Measurements from ENCODE around the gene MRPL28. TPM values are rescaled to one million over a fixed set of nuclear protein-coding genes. Genes with fewer than 3 reads are reported as not detected.
"Not testable (repeated sequence)": the region's sequence is repeated elsewhere in the genome, so short reads cannot be mapped to it uniquely, and the experiment has no call there.

MRPL28 gene
- total RNA-seq, 1 donor from 2014 or later: 82.2 TPM

DNA sequence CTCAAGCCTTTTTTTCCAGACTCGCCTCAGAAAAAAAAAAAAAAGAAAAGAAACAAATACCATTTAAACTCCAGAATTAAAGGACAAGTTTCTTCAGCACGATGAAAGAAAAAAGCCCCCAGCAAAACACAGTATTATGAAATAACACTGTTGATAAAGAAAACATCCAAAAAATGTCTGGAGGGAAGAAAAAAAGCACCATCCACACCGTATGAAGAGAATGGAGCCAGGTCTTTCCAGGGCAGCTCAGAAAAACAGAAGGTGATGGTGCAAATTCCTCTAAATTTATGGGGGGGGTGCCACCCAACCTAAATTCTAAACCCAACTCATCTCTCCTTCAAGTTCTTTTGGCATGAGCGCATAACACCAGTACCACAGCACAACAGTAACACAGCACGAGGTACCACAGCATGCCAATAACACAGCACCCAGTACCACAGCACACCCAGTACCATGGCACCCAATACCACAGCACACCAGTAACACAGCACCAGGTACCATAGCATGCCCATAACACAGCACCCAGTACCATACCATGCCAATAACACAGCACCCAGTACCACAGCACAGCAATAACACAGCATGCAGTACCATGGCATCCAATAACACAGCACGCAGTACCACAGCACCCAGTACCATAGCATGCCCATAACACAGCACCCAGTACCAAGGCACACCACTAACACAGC is 36.8 kb downstream of the MRPL28 start:
- Histone ChIP-seq H4K20me1 (ENCODE audit: low read depth) (peaks cover 46% of the 10 kb centered on the region), H3K27ac (no peak overlapping the region), H3K9ac (no peak overlapping the region), H3K27me3 (no peaks in the 10 kb centered on the region), H3K36me3 (no peaks in the 10 kb centered on the region), H3K4me2 (no peak overlapping the region), H3K4me3 (no peak overlapping the region), H3K4me1 (peaks cover 3% of the 10 kb centered on the region), H3F3A (ENCODE audit: low read depth) (peaks cover 17% of the 10 kb centered on the region), H2AFZ (replicated peaks) (no peak overlapping the region), H3K79me2 (ENCODE audit: low read depth) (peaks cover 96% of the 10 kb centered on the region), H3K9me3 (ENCODE audit: low read depth) (no peaks in the 10 kb centered on the region)
- H3K36me3 Mint-ChIP-seq: peaks cover 3% of the 10 kb centered on the region
- H3K4me3 Mint-ChIP-seq: no peak overlapping the region
- no peaks in the 10 kb centered on the region for H3K9me3 Mint-ChIP-seq
- peaks cover 2% of the 10 kb centered on the region for H3K27me3 Mint-ChIP-seq (ENCODE audit: insufficient read depth, low read depth)
- peaks cover 24% of the 10 kb centered on the region for H3K4me1 Mint-ChIP-seq
- no peak for DNase-seq (ENCODE audit: low spot score)
- TF ChIP-seq EZH2 (IDR thresholded peaks at IDR 0.05) (no peak), EZH2phosphoT487 (IDR thresholded peaks at IDR 0.05) (no peak)
- TF ChIP-seq, protein P1, sequence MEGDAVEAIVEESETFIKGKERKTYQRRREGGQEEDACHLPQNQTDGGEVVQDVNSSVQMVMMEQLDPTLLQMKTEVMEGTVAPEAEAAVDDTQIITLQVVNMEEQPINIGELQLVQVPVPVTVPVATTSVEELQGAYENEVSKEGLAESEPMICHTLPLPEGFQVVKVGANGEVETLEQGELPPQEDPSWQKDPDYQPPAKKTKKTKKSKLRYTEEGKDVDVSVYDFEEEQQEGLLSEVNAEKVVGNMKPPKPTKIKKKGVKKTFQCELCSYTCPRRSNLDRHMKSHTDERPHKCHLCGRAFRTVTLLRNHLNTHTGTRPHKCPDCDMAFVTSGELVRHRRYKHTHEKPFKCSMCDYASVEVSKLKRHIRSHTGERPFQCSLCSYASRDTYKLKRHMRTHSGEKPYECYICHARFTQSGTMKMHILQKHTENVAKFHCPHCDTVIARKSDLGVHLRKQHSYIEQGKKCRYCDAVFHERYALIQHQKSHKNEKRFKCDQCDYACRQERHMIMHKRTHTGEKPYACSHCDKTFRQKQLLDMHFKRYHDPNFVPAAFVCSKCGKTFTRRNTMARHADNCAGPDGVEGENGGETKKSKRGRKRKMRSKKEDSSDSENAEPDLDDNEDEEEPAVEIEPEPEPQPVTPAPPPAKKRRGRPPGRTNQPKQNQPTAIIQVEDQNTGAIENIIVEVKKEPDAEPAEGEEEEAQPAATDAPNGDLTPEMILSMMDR (IDR thresholded peaks at IDR 0.05): no peak
- H3K27ac Mint-ChIP-seq: no peak overlapping the region

DNA sequence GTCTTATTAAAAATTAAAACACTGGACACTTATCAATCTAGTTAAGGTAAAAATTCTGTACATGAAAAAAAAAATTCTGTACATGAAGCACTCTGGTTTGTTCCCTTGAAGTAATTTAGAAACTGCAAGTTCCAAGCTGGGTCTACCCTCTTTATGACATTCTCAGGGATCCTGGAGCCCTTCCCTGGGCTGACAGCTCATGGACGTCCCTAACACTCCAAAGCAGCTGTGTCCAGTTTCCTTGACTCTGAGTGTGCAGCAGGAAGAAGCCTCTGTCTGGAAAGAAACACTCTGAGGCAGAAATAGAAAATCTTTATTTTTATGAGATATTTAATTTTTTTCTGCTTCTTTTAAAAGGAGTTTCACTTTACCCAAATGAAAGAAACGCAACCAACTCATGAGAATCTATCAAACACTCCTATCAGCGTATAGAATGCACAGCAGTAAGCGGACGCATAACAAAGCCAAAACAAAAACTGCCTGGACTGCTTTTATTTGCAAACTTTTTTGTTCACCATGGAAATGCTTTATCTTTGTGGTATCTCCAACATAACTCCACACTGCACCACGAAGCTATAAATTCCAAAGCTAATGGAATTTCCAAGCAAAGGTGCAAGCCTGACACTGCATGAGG is 39.0 kb downstream of the MRPL28 start:
- peaks cover 94% of the 10 kb centered on the region for H3K79me2 ChIP-seq (ENCODE audit: low read depth)
- not testable (repeated sequence) for H3K27me3 Mint-ChIP-seq (ENCODE audit: insufficient read depth, low read depth); H3K36me3 ChIP-seq; H3K4me3 Mint-ChIP-seq; H3K36me3 Mint-ChIP-seq; H3K9ac ChIP-seq; H3K9me3 ChIP-seq (ENCODE audit: low read depth); H3K27ac ChIP-seq; H3K9me3 Mint-ChIP-seq; H3K4me3 ChIP-seq; H3K4me2 ChIP-seq; H2AFZ ChIP-seq (replicated peaks); DNase-seq (ENCODE audit: low spot score); H3K4me1 ChIP-seq; H3K27me3 ChIP-seq
- H3K27ac Mint-ChIP-seq: peak overlapping the region; percentile 50
- peaks cover 29% of the 10 kb centered on the region for H3K4me1 Mint-ChIP-seq
- H3F3A ChIP-seq (ENCODE audit: low read depth): peaks cover 17% of the 10 kb centered on the region
- peaks cover 50% of the 10 kb centered on the region for H4K20me1 ChIP-seq (ENCODE audit: low read depth)

DNA sequence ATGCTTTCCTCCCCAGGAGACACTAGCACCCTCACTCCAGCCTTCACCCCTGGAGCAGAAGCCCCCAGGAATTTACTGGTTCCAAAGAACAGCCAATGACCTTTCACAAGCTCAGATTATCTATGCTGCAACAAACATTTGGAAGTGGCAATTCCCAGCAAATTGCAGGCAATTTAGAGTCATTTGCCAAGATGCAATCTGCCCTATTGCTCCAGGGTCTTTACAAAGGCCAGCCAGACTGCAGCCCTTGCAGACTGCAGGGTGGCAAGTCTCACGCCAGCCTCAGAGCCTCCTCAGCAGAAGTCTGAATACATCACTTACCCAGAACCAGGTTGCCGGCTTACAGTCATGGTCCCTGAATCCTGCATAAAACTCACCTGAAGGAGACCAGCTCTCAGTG is 39.6 kb downstream of the MRPL28 start:
- H3F3A ChIP-seq (ENCODE audit: low read depth): peaks cover 17% of the 10 kb centered on the region
- no peaks in the 10 kb centered on the region for H3K36me3 ChIP-seq
- H3K27me3 ChIP-seq: no peaks in the 10 kb centered on the region
- no peak overlapping the region for H3K9ac ChIP-seq
- no peak overlapping the region for H3K4me3 ChIP-seq
- H2AFZ ChIP-seq (replicated peaks): no peak overlapping the region
- no peak overlapping the region for H3K27ac ChIP-seq
- H3K79me2 ChIP-seq (ENCODE audit: low read depth): peaks cover 93% of the 10 kb centered on the region
- H3K27me3 Mint-ChIP-seq (ENCODE audit: insufficient read depth, low read depth): peaks cover 2% of the 10 kb centered on the region
- TF ChIP-seq EZH2phosphoT487 (IDR thresholded peaks at IDR 0.05): no peak
- no peak for TF ChIP-seq EZH2 (IDR thresholded peaks at IDR 0.05)
- TF ChIP-seq, protein P1 (IDR thresholded peaks at IDR 0.05): no peak
- H3K4me3 Mint-ChIP-seq: no peak overlapping the region
- no peaks in the 10 kb centered on the region for H3K9me3 ChIP-seq (ENCODE audit: low read depth)
- no peak overlapping the region for H3K4me2 ChIP-seq
- peaks cover 56% of the 10 kb centered on the region for H4K20me1 ChIP-seq (ENCODE audit: low read depth)
- H3K9me3 Mint-ChIP-seq: no peaks in the 10 kb centered on the region
- H3K4me1 Mint-ChIP-seq: peaks cover 29% of the 10 kb centered on the region
- H3K27ac Mint-ChIP-seq: peak overlapping the region; percentile 50
- no peak for DNase-seq (ENCODE audit: low spot score)
- H3K36me3 Mint-ChIP-seq: no peaks in the 10 kb centered on the region
- H3K4me1 ChIP-seq: peaks cover 3% of the 10 kb centered on the region

Measured in neural progenitor cell (in vitro differentiated cells).